GM12892 (cell line): ENCODE measurements around the gene ZMIZ1.

Experiments
- POLR2AphosphoS5 ChIP-seq: IDR thresholded peaks from 2 replicates; pipeline ENCODE4 v1.6.1; 2011; ENCODE audit warnings: low read depth, low read length, control low read depth
- TAF1 ChIP-seq: IDR thresholded peaks from 2 replicates; pipeline ENCODE4 v1.6.1; 2011; ENCODE audit warnings: low read depth, mild to moderate bottlenecking, control low read depth, low read length, borderline replicate concordance

GRCh38 chr10:79057481-79058275, 11.1 kb upstream of the ZMIZ1 start:
- TF ChIP-seq TAF1 (no peak), POLR2AphosphoS5 (no peak)
